ENCODE data around the gene CACNA2D1. TPM values are rescaled to one million over a fixed set of nuclear protein-coding genes. Genes with fewer than 3 reads are reported as not detected.

CACNA2D1 gene
- total RNA-seq, 1 donor from 2014 or later = 1.5 TPM

GRCh38 chr7:82467020-82467419 lies 23.4 kb upstream of the CACNA2D1 start:
- H2AFZ ChIP-seq (replicated peaks) = no peak overlapping the region
- no peaks in the 10 kb centered on the region for H3K36me3 Mint-ChIP-seq
- H3K36me3 ChIP-seq = no peaks in the 10 kb centered on the region
- H3K4me3 Mint-ChIP-seq = no peak overlapping the region
- no peak overlapping the region for H3K27ac Mint-ChIP-seq
- no peak for TF ChIP-seq CTCF (IDR thresholded peaks at IDR 0.05)
- TF ChIP-seq EZH2phosphoT487 (IDR thresholded peaks at IDR 0.05) = no peak
- TF ChIP-seq EZH2 (IDR thresholded peaks at IDR 0.05) = no peak
- no peak overlapping the region for H3K4me2 ChIP-seq
- peaks cover 7% of the 10 kb centered on the region for H3K4me1 ChIP-seq
- no peaks in the 10 kb centered on the region for H3K27me3 ChIP-seq
- no peaks in the 10 kb centered on the region for H3K4me1 Mint-ChIP-seq
- H4K20me1 ChIP-seq (ENCODE audit: low read depth) = no peaks in the 10 kb centered on the region
- peaks cover 8% of the 10 kb centered on the region for H3K9me3 ChIP-seq (ENCODE audit: low read depth)
- peaks cover 3% of the 10 kb centered on the region for H3K27me3 Mint-ChIP-seq (ENCODE audit: insufficient read depth, low read depth)
- no peaks in the 10 kb centered on the region for H3K79me2 ChIP-seq (ENCODE audit: low read depth)
- H3K4me3 ChIP-seq = no peak overlapping the region
- no peak overlapping the region for H3K27ac ChIP-seq
- no peaks in the 10 kb centered on the region for H3F3A ChIP-seq (ENCODE audit: low read depth)
- H3K9ac ChIP-seq = no peak overlapping the region
- H3K9me3 Mint-ChIP-seq = peaks cover 6% of the 10 kb centered on the region
- DNase-seq (ENCODE audit: low spot score) = no peak

DNA sequence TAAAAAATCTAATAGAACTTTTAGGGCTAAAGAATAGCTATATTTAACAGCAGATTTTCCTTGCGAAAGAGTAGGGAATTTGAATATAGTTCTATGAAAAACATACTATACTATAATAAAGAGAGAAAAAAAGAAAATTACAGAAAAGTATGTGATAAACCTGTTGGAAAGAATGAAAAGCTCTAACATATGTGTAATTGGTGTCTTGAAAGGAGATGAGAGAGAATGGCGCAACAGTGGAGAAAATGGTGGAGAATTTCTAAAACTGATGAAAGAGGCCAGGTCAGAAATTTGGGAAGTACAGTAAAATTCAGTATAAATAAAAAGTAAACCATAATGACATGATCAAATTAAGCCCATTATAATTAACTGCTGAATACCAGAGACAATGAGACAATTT lies 20.8 kb upstream of the CACNA2D1 start:
- Histone ChIP-seq H4K20me1 (ENCODE audit: low read depth) (no peaks in the 10 kb centered on the region), H3K4me3 (no peak overlapping the region), H3F3A (ENCODE audit: low read depth) (no peaks in the 10 kb centered on the region), H3K9ac (no peak overlapping the region), H3K79me2 (ENCODE audit: low read depth) (no peaks in the 10 kb centered on the region), H3K4me2 (no peak overlapping the region), H3K36me3 (no peaks in the 10 kb centered on the region), H3K27me3 (no peaks in the 10 kb centered on the region), H3K4me1 (no peaks in the 10 kb centered on the region), H2AFZ (replicated peaks) (no peak overlapping the region), H3K9me3 (ENCODE audit: low read depth) (peaks cover 8% of the 10 kb centered on the region), H3K27ac (no peak overlapping the region)
- no peaks in the 10 kb centered on the region for H3K36me3 Mint-ChIP-seq
- TF ChIP-seq CTCF (IDR thresholded peaks at IDR 0.05) = no peak
- TF ChIP-seq EZH2phosphoT487 (IDR thresholded peaks at IDR 0.05) = no peak
- no peak for TF ChIP-seq EZH2 (IDR thresholded peaks at IDR 0.05)
- no peak for DNase-seq (ENCODE audit: low spot score)
- H3K27me3 Mint-ChIP-seq (ENCODE audit: insufficient read depth, low read depth) = peaks cover 3% of the 10 kb centered on the region
- H3K27ac Mint-ChIP-seq = no peak overlapping the region
- H3K4me1 Mint-ChIP-seq = no peaks in the 10 kb centered on the region
- H3K4me3 Mint-ChIP-seq = no peak overlapping the region
- H3K9me3 Mint-ChIP-seq = peaks cover 6% of the 10 kb centered on the region

DNA sequence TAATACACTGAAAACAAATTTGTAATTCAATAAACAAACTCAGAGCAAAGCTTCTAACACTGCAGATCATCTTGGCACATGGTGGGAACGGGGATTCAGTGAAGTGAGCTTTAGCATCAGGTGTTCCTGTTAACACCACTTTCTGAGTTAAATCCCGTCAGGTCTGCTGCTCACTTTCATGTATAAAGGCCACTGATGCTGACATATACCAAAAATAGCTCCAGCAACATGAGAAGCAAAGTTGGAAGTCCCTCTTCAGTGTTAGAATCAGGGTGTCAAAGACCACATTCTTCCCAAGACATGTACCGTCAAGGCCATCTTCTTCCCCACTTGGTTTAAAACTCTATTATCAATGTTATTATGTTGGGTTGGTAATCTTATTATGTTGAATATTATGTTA lies 11.7 kb upstream of the CACNA2D1 start:
- Histone ChIP-seq H3K79me2 (ENCODE audit: low read depth) (no peaks in the 10 kb centered on the region), H2AFZ (replicated peaks) (no peak overlapping the region)
- H3K36me3 Mint-ChIP-seq = no peaks in the 10 kb centered on the region

More for the DNA sequence above, 11.7 kb upstream of the CACNA2D1 start:
- Histone ChIP-seq H3K4me1 (no peaks in the 10 kb centered on the region), H3K4me3 (no peak overlapping the region), H4K20me1 (ENCODE audit: low read depth) (no peaks in the 10 kb centered on the region), H3K27me3 (no peaks in the 10 kb centered on the region), H3K36me3 (no peaks in the 10 kb centered on the region), H3K4me2 (no peak overlapping the region), H3F3A (ENCODE audit: low read depth) (no peaks in the 10 kb centered on the region), H3K27ac (no peak overlapping the region), H3K9me3 (ENCODE audit: low read depth) (no peaks in the 10 kb centered on the region), H3K9ac (no peak overlapping the region)
- Mint-ChIP-seq H3K4me3 (no peak overlapping the region), H3K9me3 (no peaks in the 10 kb centered on the region), H3K27ac (no peak overlapping the region), H3K27me3 (ENCODE audit: insufficient read depth, low read depth) (no peaks in the 10 kb centered on the region), H3K4me1 (peaks cover 2% of the 10 kb centered on the region)
- no peak for TF ChIP-seq EZH2 (IDR thresholded peaks at IDR 0.05)
- TF ChIP-seq EZH2phosphoT487 (IDR thresholded peaks at IDR 0.05) = no peak
- no peak for TF ChIP-seq CTCF (IDR thresholded peaks at IDR 0.05)
- no peak for DNase-seq (ENCODE audit: low spot score)

Data from neural progenitor cell (in vitro differentiated cells).